ENCODE measurements around the gene UHMK1.
"Not testable (repeated sequence)": the region's sequence is repeated elsewhere in the genome, so short reads cannot be mapped to it uniquely, and the experiment has no call there.

UHMK1 gene, protein sequence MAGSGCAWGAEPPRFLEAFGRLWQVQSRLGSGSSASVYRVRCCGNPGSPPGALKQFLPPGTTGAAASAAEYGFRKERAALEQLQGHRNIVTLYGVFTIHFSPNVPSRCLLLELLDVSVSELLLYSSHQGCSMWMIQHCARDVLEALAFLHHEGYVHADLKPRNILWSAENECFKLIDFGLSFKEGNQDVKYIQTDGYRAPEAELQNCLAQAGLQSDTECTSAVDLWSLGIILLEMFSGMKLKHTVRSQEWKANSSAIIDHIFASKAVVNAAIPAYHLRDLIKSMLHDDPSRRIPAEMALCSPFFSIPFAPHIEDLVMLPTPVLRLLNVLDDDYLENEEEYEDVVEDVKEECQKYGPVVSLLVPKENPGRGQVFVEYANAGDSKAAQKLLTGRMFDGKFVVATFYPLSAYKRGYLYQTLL

DNA sequence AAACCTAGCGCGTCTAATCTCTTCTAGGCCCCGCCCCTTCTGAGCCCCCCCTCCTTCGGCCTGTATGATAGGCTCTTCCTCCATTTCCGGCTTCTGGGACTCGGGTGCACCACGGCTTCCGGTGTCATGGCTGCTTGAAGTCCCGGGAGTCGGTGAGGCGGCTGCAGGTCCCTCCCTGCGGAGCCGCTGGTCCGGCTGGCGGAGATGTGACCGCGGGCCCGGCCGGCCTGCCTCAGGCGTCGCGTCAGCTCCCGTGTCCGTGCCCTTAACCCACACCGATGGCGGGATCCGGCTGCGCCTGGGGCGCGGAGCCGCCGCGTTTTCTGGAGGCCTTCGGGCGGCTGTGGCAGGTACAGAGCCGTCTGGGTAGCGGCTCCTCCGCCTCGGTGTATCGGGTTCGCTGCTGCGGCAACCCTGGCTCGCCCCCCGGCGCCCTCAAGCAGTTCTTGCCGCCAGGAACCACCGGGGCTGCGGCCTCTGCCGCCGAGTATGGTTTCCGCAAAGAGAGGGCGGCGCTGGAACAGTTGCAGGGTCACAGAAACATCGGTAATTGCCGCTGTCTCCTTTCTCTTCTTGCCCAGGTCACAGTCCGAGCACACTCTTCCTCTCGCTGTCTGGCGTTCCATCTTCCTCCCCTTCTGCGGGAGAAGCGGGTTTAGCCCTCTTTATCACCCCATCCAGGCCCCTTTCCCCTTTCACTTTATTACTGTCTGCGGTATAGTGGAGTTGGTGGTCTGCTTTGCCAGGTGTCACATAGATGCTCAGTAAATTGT lies at the start of gene UHMK1:
UHMK1 (plus strand) TSS at position 96 of the 773 bp plus-strand sequence; CDS start at position 279, 183 bp downstream.
- peak; percentile 79 for DNase-seq

DNA sequence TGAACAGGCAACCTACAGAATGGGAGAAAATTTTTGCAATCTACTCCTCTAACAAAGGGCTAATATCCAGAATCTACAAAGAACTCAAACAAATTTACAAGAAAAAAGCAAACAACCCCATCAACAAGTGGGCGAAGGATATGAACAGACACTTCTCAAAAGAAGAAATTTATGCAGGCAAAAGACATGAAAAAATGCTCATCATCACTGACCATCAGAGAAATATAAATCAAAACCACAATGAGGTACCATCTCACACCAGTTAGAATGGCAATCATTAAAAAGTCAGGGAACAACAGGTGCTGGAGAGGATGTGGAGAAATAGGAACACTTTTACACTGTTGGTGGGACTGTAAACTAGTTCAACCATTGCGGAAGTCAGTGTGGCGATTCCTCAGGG lies 43.3 kb upstream of the UHMK1 start:
- not testable (repeated sequence) for DNase-seq

GRCh38 chr1:162456323-162456722 lies 41.3 kb upstream of the UHMK1 start:
- no peak for DNase-seq

GRCh38 chr1:162458236-162458635 lies 39.4 kb upstream of the UHMK1 start:
- no peak for DNase-seq

DNA sequence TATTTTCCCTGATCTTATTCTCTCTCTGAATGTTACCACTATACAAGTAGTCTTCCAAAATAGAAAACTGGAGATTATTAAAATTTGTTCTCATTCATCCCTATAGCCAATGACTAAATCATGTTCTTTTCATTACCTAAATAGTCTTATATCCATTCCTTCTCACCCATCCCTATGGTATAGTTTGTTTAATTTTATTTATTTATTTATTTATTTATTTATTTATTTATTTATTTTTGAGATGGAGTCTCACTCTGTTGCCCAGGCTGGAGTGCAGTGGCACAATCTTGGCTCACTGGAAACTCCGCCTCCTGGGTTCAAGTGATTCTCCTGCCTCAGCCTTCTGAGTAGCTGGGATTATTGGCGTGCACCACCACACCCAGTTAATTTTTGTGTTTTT lies 35.2 kb upstream of the UHMK1 start:
- DNase-seq: not testable (repeated sequence)

DNA sequence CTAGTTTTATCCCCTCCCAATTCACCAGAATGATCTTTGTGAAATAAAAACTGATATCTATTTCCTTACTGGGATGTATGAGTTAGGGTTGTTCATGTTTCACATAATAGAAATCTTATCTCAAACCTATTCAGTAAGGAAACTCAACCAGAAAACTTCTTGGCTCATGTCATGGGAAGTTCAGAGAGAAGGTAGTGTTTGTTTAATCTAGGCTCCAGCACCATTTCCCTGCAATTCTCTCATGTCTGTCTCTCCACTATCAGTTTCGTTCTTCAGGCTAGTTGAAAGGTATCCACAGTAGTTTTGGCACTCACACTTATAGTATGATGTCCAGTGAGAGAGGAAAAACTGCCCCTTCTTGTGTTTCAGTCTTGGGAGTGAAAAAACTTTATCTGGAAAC lies 34.6 kb upstream of the UHMK1 start:
- no peak for DNase-seq

DNA sequence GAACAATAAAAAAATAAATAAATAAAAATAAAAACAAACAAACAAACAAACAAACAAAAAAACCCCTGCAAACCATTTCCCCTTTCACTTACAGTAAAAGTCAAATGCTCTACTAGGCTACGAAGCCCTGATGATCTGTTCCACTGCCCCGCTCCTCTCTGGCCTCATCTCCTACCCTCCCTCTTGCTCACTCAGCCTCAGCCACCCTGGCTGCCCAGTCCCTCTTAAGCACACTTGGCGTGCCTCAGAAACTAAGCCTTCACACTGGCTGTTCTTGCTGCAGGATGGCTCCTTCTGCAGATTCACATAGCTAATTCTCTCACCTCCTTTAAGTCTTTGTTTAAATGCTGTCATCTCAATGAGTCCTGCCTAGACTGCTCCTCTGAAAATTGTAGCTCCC lies 30.8 kb upstream of the UHMK1 start:
- DNase-seq: no peak

GRCh38 chr1:162470216-162470615 lies 27.4 kb upstream of the UHMK1 start:
- no peak for DNase-seq

DNA sequence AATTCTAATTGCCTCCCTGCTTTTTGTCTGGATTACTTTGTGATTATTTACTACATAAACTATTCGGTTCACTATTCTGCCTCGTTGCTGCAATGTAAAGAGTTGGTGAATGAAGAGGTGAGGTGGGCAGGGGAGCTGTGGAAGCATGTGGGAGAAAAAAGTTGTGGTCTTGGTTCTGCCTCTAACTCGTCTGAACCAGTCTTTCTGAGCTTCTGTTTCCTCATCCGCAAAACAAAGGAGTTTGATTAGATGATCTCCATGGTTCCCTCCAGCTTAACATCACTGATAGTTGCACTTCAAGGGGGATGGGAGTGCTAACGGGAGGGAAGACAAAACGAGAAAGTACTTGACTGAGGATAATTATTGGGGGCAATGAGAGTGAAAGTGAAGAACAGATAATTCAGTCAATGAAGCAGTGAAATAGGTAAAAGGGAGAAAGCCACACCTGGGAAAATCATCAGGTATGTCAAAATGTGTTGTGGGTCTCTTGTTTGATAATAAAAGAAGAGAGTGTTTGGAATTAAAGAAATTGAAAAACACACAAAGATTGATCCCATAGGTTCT lies 26.2 kb upstream of the UHMK1 start:
- DNase-seq: no peak

DNA sequence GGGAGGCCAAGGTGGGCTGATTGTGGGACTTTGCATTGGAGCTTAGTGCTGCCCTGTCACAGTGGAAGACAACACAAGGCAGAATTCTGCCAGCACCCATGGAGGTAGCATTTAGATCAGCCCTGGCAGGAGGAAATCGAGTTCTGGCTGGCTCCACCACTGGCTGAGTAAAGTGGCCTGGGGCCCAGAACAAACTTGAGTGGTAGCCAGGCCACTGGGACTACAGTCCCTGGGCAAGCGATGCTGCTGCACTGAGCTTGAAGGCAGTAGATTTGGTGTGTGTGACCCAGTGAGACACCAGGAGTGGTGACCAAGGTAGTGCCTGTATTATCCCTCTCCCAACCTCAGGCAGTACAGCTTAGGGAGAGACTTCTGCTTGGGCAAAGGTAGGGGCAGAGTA lies 22.5 kb upstream of the UHMK1 start:
- peak; percentile 24 for DNase-seq

- no peak for DNase-seq
Measured at GRCh38 chr1:162475539-162476185, 22.0 kb upstream of the UHMK1 start.

DNA sequence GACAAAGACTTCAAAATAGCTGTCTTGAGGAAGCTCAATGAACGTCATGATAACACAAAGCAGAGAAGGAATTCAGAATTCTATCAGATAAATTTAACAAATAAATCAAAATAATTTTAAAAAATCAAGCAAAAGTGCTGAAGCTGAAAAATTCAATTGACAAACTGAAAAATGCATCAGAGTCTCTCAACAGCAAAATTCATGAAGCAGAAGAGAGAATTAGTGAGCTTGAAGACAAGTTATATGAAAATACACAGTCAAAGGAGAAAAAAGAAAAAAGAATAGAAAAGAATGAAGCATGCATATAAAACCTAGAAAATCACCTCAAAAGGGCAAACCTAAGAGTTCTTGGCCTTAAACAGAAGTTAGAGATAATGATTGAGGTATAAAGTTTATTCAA lies 21.0 kb upstream of the UHMK1 start:
- no peak for DNase-seq

GRCh38 chr1:162485236-162485635 lies 12.4 kb upstream of the UHMK1 start:
- no peak for DNase-seq

- no peak for DNase-seq
Measured at GRCh38 chr1:162487241-162487640, 10.4 kb upstream of the UHMK1 start.

- DNase-seq: no peak
Measured at GRCh38 chr1:162488219-162488618, 9.4 kb upstream of the UHMK1 start.

DNA sequence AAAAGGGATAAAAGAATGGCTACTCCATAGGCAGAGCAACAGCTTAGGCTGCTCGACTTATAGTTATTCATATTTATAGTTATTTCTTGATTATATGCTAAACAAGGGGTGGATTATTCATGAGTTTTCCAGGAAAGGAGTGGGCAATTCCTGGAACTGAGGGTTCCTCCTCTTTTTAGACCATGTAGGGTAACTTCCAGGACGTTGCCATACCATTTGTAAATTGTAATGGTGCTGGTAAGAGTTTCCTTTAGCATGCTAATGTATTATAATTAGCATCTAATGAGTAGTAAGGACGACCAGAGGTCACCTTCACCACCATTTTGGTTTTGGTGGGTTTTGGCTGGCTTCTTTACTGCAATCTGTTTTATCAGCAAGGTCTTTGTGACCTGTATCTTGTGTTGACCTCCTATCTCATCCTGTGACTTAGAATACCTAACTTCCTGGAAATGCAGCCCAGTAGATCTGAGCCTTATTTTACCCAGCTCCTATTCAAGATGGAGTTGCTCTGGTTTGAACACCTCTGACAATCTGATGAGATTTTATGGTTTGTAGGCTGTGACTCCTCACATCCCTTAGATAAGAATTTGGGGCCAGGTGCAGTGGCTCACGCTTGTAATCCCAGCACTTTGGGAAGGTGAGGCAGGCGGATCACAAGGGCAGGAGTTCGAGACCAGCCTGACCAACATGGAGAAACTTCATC lies 1.9 kb upstream of the UHMK1 start:
- DNase-seq: not testable (repeated sequence)

- no peak for DNase-seq
Measured at GRCh38 chr1:162497104-162497722, 405 bp upstream of the UHMK1 start.

DNA sequence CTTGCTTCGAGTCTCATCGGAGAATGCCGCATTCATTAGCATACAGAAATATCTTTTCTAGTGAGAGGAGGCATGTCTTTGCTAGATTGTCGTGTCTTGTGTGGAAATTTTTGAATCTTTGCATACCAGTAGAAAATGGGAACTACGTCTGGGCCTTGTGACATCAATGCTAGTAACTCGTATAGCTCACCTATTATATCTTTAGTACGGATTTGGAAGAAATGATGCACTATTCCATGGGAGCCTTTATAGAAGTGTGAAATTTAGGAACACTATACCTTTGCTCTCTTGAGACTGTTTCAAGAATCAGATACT lies 835 bp downstream of the UHMK1 start:
- DNase-seq: no peak

- DNase-seq: no peak
Measured at GRCh38 chr1:162500805-162501204, 3.2 kb downstream of the UHMK1 start.

- DNase-seq: no peak
Measured at GRCh38 chr1:162502077-162502476, 4.5 kb downstream of the UHMK1 start.

DNA sequence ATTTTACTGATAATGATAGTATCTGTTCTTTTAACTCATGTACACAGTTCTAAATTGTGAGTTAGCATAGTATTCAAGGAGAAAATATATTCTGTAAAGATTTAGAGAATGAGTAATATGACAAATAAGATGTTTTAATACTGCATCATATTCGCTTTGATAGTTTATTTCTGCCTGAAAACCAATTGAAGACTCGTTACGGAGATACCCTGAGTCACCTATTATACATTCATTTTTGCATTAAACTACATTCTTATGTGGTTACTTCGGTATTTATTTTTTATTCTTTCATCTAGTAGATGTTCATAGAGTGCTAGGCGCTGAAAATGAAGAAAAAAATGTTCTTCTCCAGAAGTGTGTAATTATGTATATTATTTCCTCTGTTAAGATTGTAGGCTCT lies 5.3 kb downstream of the UHMK1 start:
- no peak for DNase-seq

GRCh38 chr1:162527314-162527713 lies 29.7 kb downstream of the UHMK1 start:
- DNase-seq: no peak
